Activated T-helper 1 cell treated with Interleukin-2 at 50 U/mL for 16 hours (primary cell): Measurements from ENCODE around the gene SDK1.

Experiments
- DNase-seq: peaks from one replicate; pipeline ENCODE4 v3.0.0-alpha.2; 2020; ENCODE audit warnings: low read depth

SDK1 gene, protein sequence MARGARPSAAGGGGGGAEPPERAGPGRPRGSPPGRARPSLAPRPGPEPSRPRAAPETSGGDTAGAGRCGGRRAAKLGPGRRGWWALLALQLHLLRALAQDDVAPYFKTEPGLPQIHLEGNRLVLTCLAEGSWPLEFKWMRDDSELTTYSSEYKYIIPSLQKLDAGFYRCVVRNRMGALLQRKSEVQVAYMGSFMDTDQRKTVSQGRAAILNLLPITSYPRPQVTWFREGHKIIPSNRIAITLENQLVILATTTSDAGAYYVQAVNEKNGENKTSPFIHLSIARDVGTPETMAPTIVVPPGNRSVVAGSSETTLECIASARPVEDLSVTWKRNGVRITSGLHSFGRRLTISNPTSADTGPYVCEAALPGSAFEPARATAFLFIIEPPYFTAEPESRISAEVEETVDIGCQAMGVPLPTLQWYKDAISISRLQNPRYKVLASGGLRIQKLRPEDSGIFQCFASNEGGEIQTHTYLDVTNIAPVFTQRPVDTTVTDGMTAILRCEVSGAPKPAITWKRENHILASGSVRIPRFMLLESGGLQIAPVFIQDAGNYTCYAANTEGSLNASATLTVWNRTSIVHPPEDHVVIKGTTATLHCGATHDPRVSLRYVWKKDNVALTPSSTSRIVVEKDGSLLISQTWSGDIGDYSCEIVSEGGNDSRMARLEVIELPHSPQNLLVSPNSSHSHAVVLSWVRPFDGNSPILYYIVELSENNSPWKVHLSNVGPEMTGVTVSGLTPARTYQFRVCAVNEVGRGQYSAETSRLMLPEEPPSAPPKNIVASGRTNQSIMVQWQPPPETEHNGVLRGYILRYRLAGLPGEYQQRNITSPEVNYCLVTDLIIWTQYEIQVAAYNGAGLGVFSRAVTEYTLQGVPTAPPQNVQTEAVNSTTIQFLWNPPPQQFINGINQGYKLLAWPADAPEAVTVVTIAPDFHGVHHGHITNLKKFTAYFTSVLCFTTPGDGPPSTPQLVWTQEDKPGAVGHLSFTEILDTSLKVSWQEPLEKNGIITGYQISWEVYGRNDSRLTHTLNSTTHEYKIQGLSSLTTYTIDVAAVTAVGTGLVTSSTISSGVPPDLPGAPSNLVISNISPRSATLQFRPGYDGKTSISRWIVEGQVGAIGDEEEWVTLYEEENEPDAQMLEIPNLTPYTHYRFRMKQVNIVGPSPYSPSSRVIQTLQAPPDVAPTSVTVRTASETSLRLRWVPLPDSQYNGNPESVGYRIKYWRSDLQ (N-terminal part only)

GRCh38 chr7:3300651-3301448 lies at the start of gene SDK1:
TSS of gene SDK1 (plus strand) at chr7:3301252. CDS start at chr7:3301587, 335 bp downstream.
- peak; percentile 87 for DNase-seq

DNA sequence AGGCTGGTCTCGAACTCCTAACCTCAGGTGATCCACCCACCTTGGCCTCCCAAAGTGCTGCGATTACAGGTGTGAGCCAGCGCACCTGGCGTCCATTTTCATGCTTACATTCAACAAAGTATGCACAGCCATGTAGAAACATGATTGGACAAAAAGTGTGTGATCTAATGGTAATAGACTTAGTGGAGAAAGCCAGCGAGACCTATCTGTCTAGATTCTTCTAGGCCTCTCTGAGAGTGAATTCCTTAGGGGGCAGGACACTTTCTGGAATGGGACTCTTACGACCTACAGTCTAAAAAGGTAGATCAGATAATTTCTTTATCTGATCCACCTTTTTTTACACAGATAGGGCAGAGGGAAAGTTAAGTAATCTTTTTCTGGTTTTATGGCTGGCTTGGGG lies 46.3 kb upstream of the SDK1 start:
- no peak for DNase-seq

GRCh38 chr7:3259711-3260400 lies 41.2 kb upstream of the SDK1 start:
- DNase-seq, result no peak

- no peak for DNase-seq
Observed at GRCh38 chr7:3260401-3260715, 40.7 kb upstream of the SDK1 start.

DNA sequence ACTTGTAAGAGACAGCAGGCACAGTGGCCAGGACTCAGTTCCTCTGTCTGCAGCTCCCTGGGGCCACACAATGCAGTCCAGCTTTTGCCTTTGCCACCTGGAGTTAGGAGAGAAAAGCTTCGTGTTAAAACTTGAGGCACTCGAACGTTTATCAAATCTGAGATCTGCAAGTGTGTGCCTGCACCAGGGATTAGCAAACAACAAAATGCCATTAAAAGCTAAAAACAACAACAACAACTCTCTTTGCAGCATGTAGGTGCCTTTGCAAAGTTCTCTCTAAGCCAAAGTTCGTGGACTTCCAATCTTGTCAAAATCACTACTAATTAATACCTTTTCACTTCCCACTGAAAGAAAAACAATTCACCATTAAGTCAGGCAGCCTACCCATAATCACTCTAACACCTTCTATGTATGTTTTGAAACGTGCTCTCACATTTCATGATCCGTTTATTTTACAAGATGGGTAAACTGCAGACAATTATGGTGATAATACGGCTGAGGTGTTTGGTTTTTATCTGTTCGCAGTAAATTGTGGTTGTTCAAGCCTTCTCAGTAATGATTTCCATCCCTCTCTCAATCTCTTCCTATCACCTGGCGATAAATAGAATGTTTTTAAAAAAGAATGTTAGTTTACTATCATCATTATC lies 36.2 kb upstream of the SDK1 start:
- DNase-seq, result no peak

- no peak for DNase-seq
Observed at GRCh38 chr7:3265388-3265787, 35.7 kb upstream of the SDK1 start.

DNA sequence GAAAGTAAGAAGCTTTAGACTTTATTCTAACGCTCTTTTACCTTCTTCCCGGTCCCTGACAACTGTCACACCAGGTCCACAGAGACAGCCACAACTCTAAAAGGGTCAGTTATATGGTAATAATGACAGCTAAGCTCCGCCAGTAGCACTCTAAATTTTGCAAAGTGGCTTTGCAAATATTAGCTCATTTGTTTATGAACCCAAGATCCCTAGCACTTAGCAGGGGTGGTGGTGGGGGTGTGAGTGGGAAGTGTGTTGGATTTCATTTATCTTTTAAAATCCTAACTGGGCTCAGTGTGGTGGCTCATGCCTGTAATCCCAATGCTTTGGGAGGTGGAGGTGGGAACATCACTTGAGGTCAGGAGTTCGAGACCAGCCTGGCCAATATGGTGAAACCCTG lies 34.8 kb upstream of the SDK1 start:
- DNase-seq, result no peak

GRCh38 chr7:3267966-3268690 lies 32.9 kb upstream of the SDK1 start:
- DNase-seq, result no peak

GRCh38 chr7:3270362-3270761 lies 30.7 kb upstream of the SDK1 start:
- no peak for DNase-seq

- DNase-seq, result no peak
Observed at GRCh38 chr7:3271298-3271697, 29.8 kb upstream of the SDK1 start.

DNA sequence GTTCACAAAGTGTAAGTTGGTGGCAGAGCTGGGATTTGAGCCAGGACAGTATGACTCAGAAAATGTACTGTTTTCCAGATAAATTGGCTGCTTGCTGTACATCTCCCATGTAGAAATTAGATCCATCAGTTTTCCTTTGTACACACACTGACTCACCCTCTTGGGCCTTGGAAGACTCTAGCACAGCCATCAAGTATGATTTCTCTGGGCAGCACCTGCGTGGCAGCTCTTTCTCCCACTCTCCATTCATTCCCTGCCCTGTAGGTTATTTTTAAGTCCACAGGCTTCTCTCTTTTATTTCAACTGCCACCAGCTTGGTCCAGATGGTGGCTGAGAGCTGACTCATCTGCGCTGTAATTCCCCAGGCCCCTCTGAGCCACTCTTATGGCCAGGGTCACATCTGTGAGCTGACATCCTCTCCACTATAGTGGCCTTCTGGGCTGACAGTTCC lies 28.3 kb upstream of the SDK1 start:
- DNase-seq, result no peak

GRCh38 chr7:3274131-3274530 lies 26.9 kb upstream of the SDK1 start:
- DNase-seq, result no peak

GRCh38 chr7:3277604-3278572 lies 23.2 kb upstream of the SDK1 start:
- no peak for DNase-seq

DNA sequence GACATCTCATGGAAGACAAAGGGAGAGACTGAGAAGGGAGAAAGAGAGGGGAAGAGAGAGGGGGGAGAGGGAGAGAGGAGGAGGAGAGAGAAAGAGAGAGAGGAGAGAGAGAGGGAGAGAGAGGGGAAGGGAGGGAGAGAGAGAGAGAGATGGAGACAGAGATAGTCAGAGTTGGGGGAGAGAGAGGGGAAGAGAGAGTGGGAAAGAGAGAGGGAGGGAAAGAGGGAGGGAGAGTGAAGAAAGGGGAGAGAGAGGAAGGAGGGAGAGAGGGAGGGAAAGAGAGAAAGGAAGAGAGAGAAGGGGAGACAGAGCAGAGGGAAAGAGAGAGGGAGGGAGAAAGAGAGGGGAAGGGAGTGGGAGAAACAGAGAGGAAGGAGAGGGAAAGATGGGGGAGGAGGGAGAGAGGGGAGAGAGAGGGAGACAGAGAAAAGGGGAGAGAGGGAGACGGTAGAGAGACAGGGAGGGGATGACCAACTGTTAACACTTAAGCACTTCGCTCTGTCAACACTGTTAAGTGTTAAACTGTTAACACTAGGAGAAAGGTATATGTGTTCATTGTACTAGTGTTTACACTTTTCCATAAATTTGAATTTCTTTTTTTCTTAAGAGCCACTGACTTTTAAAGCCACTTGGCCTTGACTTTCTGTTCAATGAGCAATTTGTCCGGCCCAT lies 21.8 kb upstream of the SDK1 start:
- no peak for DNase-seq

GRCh38 chr7:3280445-3280844 lies 20.6 kb upstream of the SDK1 start:
- no peak for DNase-seq

- DNase-seq, result no peak
Observed at GRCh38 chr7:3280946-3281656, 20.0 kb upstream of the SDK1 start.

GRCh38 chr7:3282457-3282856 lies 18.6 kb upstream of the SDK1 start:
- no peak for DNase-seq
